ENCODE data around the gene PIK3AP1.

PIK3AP1 gene

DNA sequence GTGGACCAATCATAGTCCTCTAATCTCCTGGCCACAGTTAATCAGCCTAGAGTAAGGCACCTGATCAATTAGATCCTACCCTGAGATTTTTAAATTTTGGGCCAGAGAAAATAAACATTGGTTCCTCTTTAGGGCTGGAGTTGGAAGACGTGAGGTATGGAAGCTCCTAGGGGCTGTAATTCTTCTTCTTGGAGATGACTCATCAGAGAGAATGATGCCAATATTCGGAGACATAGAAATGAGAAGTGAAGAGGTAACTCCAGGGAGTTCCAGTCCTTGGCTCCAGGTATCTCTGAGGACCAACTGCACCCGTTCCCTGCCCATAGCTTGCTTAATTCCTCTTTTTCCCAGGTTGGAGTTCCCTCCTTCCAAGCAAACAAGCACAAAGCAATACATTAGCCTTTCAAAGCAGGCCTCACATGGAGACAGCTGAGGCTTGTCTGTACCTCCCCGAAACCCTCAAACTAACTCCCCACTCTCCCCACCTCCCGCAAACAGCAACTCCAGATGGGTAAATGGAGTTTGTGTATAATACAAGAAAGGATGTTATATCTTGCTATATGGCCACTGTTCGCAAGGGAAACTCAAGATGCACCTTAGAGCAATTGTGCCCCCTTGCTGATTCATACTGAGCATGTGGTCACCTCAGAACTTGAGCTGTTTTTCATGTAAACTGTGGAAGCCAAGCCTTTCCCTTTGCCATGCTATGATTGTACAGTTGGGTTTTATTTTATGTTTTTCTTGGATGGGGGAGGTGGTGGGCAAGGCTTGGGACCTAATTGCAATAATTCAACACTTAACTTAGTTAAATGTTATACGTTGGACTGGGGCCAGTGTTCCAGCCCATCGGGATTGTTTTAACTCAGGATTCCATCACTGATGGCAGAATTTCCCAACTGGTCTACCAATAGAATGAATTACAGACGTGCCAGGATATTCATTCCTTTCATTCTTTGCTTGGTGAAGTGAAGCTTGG is 29.3 kb downstream of the PIK3AP1 start:
- TF ChIP-seq, protein P1, sequence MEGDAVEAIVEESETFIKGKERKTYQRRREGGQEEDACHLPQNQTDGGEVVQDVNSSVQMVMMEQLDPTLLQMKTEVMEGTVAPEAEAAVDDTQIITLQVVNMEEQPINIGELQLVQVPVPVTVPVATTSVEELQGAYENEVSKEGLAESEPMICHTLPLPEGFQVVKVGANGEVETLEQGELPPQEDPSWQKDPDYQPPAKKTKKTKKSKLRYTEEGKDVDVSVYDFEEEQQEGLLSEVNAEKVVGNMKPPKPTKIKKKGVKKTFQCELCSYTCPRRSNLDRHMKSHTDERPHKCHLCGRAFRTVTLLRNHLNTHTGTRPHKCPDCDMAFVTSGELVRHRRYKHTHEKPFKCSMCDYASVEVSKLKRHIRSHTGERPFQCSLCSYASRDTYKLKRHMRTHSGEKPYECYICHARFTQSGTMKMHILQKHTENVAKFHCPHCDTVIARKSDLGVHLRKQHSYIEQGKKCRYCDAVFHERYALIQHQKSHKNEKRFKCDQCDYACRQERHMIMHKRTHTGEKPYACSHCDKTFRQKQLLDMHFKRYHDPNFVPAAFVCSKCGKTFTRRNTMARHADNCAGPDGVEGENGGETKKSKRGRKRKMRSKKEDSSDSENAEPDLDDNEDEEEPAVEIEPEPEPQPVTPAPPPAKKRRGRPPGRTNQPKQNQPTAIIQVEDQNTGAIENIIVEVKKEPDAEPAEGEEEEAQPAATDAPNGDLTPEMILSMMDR (IDR thresholded peaks at IDR 0.05; ENCODE audit: insufficient read depth, low read depth, low read length, missing control alignments) = peak; percentile 8
- DNase-seq (ENCODE audit: low read depth) = peak; percentile 69

DNA sequence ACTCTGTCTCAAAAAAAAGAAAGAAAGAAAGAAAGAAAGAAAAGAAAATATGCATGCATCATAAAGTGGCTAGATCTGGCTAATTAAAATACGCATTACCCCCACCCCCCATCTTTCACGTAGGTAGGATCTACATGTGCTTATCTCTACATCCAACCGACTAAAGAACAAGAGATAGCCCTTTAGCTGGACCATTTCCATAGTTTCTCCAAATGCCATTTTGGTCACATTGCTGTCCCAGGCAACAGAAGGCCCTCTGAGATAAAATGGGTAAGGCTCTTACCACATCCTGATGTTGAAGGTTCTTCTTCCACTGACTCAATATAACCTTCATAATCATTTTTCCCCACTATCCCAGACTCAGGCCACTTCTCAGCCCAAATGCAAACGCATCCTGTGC is 31.5 kb downstream of the PIK3AP1 start:
- DNase-seq (ENCODE audit: low read depth) = no peak
- TF ChIP-seq, protein P1 (IDR thresholded peaks at IDR 0.05; ENCODE audit: insufficient read depth, low read depth, low read length, missing control alignments) = no peak
- H3K4me3 ChIP-seq (ENCODE audit: low read depth, low read length) = no peak overlapping the region

More for the DNA sequence above, 29.3 kb downstream of the PIK3AP1 start:
- H3K4me3 ChIP-seq (ENCODE audit: low read depth, low read length) = no peak overlapping the region

DNA sequence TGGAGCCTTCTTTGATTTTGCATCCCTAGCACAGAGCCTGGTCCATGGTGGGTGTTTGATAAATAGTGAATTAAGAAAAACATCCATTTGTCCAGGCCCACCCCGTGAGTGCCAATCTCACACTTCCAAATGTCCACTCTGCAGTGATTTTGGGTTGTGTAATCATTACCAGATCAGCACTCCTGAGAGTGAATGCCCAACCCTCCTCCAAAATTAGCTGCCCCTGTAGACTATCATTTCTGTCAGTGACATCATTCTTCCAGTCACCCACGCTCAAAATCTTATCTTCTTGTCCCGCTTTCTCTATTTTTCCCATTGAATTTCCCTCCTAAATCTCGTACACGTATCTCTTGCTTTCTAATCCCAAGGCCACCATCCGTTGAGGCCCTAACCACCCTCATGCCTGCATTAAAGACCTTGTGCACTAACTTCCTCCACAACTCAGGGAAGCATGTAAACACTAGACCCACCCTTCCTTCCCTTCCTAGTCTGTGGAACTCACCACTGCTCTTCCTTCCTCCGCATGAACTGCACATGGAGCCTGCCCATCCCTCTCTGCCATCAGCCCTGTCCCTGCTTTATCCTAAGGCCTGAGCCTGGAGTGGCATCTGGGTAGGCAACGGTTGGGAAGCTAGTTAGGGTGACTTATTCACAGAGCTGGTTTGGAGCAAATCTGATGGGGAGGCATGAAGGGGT is 32.8 kb downstream of the PIK3AP1 start:
- TF ChIP-seq, protein P1 (IDR thresholded peaks at IDR 0.05; ENCODE audit: insufficient read depth, low read depth, low read length, missing control alignments) = no peak
- DNase-seq (ENCODE audit: low read depth) = no peak
- no peak overlapping the region for H3K4me3 ChIP-seq (ENCODE audit: low read depth, low read length)

DNA sequence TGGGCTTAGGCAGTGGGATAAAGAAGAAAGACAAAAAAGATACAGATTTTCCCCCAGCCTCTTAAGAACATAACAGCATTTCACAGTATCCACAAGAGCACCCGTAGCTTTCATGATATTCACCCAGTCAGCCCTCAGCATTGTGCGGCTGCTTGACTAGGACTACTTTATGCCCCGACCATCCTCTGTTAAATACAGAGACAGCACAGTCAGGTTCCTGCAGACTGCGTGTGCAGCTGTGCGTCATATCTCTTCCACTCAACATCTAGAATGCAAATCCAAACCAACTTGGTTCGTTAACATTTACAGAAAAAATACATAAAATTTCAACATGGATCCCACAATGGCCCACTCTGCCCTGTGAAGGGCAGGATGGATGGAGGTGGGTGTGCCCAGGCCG is 33.8 kb downstream of the PIK3AP1 start:
- no peak for DNase-seq (ENCODE audit: low read depth)
- TF ChIP-seq, protein P1 (IDR thresholded peaks at IDR 0.05; ENCODE audit: insufficient read depth, low read depth, low read length, missing control alignments) = no peak
- H3K4me3 ChIP-seq (ENCODE audit: low read depth, low read length) = no peak overlapping the region

DNA sequence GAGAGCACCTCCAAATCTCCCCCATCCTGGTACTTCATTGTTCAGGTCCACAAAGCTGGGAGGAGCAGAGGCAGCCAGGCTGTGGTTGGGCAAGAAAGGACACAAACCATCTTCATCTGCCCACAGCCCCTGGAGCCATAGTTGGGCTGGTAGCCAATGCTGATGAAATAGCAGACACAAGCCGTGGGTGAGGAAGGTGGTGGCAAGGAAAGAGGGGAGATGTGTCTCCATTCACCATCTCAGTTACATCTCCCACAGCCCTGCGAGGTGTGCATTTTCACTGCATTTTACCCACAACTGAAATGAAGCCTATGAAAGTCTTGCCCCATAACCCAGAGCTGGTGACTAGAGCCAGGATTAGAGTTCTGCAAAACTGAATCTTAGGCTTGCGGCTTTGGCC is 35.0 kb downstream of the PIK3AP1 start:
- no peak overlapping the region for H3K4me3 ChIP-seq (ENCODE audit: low read depth, low read length)
- no peak for DNase-seq (ENCODE audit: low read depth)
- TF ChIP-seq, protein P1 (IDR thresholded peaks at IDR 0.05; ENCODE audit: insufficient read depth, low read depth, low read length, missing control alignments) = no peak

DNA sequence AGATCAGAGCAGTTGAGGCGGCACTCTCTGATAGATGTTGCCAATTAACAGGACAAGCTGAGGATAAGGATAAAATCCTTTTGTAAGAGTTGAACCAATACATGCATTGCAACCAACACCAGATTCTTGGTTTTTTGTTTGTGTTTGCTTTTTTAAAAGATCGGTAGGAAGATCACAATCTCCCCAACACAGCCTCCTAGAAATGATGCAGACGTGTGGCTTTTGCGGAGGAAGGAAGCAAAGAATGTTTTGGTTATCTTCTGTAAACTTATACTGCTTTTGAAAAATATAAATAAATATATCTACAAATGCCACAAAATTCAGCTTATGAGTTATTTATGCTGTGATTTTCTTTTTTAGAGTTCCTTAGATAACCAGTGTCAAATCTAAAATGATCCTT is 35.5 kb downstream of the PIK3AP1 start:
- DNase-seq (ENCODE audit: low read depth) = no peak
- H3K4me3 ChIP-seq (ENCODE audit: low read depth, low read length) = no peak overlapping the region
- TF ChIP-seq, protein P1 (IDR thresholded peaks at IDR 0.05; ENCODE audit: insufficient read depth, low read depth, low read length, missing control alignments) = no peak
